Heart left ventricle (tissue), 13 donors: ENCODE results near the gene PDF.

ENCODE experiments used
- CTCF ChIP-seq, 12 donors: fragments of 200-600 bp; sonication (generic) in 4 of 12; IDR thresholded peaks; one replicate each; pipeline versions ENCODE4 v1.5.0 to v1.8.0; 2018 to 2022; ENCODE audit warnings: antibody characterized with exemption in 12 of 12, mild to moderate bottlenecking in 5 of 12
- POLR2A ChIP-seq, 2 donors: fragments of 450-650 bp; IDR thresholded peaks; one replicate each; pipeline ENCODE4 v1.6.1; 2017; ENCODE audit warnings: antibody characterized with exemption in 2 of 2, mild to moderate bottlenecking in 2 of 2, moderate library complexity in 2 of 2
- donor health status: ischemic (EF 13 %, LVEDD 7.1; RV severe dilation, severe dysfunction).
- donor health status: DM: no; HTN: yes; CAD: no.
- donor health status: DM: no; HTN: no; CAD: no.
- donor health status: ischemic (EF 25% LVEDD 6.9; RV normal size, moderate dysfunction).
- donor health status: ischemic (EF 25% LVEDD 5.7; RV mildly dilated, moderate dysfunction).
- donor health status: ischemic (EF 35%, LVEDD 5.7; RV mildly dilated, moderate dysfunction).
- donor health status: nonischemic (EF 11% LVEDD 7.7; RV severe dilation, severe dysfunction).
- donor health status: DM: yes; HTN: yes; CAD: no.
- donor health status: PGD.
- donor health status: ischemic (EF 29% LVEDD 5.4; RV normal size, mild dysfunction).
- donor health status: nonischemic (EF 23%, LVEDD 6.1; RV moderate dilation, normal function).

GRCh38 chr16:69318177-69318910 lies 12.0 kb downstream of the PDF start:
- TF ChIP-seq POLR2A (IDR thresholded peaks at IDR 0.05) (no peak), CTCF (IDR thresholded peaks at IDR 0.05) (no peak)
